ENCODE results near the gene CENPQ.

Gene CENPQ

GRCh38 chr6:49524541-49524940 is 61.4 kb downstream of the CENPQ start:
- no peak overlapping the region for H3K4me3 ChIP-seq (replicated peaks; ENCODE audit: low read depth, low read length)
- DNase-seq (ENCODE audit: extremely low read depth, low read depth): no peak
- no peak for TF ChIP-seq CTCF (IDR thresholded peaks at IDR 0.05; ENCODE audit: low read depth, low read length, missing control alignments)

DNA sequence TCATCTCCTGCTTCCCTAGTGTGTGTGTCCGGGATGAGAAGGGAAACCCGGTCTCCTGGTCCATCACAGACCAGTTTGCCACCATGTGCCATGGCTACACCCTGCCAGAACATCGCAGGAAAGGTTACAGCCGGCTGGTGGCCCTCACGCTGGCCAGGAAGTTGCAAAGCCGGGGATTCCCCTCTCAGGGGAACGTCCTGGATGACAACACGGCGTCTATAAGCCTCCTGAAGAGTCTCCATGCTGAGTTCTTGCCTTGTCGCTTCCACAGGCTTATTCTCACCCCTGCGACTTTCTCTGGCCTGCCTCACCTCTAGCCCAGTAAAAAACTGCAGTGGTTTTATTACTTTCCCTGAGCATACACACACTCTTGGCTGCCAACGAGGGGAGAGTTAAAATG is 63.4 kb downstream of the CENPQ start:
- H3K4me3 ChIP-seq (replicated peaks; ENCODE audit: low read depth, low read length): no peak overlapping the region
- no peak for DNase-seq (ENCODE audit: extremely low read depth, low read depth)
- TF ChIP-seq CTCF (IDR thresholded peaks at IDR 0.05; ENCODE audit: low read depth, low read length, missing control alignments): no peak

GRCh38 chr6:49527320-49527719 is 64.2 kb downstream of the CENPQ start:
- no peak for DNase-seq (ENCODE audit: extremely low read depth, low read depth)
- no peak for TF ChIP-seq CTCF (IDR thresholded peaks at IDR 0.05; ENCODE audit: low read depth, low read length, missing control alignments)
- H3K4me3 ChIP-seq (replicated peaks; ENCODE audit: low read depth, low read length): no peak overlapping the region

GRCh38 chr6:49528571-49528970 is 65.4 kb downstream of the CENPQ start:
- no peak for DNase-seq (ENCODE audit: extremely low read depth, low read depth)
- TF ChIP-seq CTCF (IDR thresholded peaks at IDR 0.05; ENCODE audit: low read depth, low read length, missing control alignments): no peak
- H3K4me3 ChIP-seq (replicated peaks; ENCODE audit: low read depth, low read length): no peak overlapping the region

- TF ChIP-seq CTCF (IDR thresholded peaks at IDR 0.05; ENCODE audit: low read depth, low read length, missing control alignments): no peak
- no peak overlapping the region for H3K4me3 ChIP-seq (replicated peaks; ENCODE audit: low read depth, low read length)
Measured at GRCh38 chr6:49530141-49530776, 67.1 kb downstream of the CENPQ start.

GRCh38 chr6:49531774-49532569 is 68.8 kb downstream of the CENPQ start:
- DNase-seq (ENCODE audit: extremely low read depth, low read depth): peak; percentile 66
- TF ChIP-seq CTCF (IDR thresholded peaks at IDR 0.05; ENCODE audit: low read depth, low read length, missing control alignments): peak; percentile 63
- no peak overlapping the region; the same call in 1 of the 2 replicates for H3K4me3 ChIP-seq (replicated peaks; ENCODE audit: low read depth, low read length)

More at GRCh38 chr6:49530141-49530776, 67.1 kb downstream of the CENPQ start:
- no peak for DNase-seq (ENCODE audit: extremely low read depth, low read depth)
